ENCODE measurements around the gene MED4. TPM values are rescaled to one million over a fixed set of nuclear protein-coding genes. Genes with fewer than 3 reads are reported as not detected.
A peak's percentile ranks its signal among the peaks of the same experiment; 100 is the strongest.

The MED4 gene
- 100 to 1,000 TPM in 1 of 6 donors, 10 to 100 TPM in 5; 73.7 to 134 (median 78.6) TPM for polyA plus RNA-seq (ENCODE audit: low read depth in 6 of 6)

- Mint-ChIP-seq H3K9me3 (peaks cover 0 to 2% (median 0%) of the 10 kb centered on the region in 7 donors), H3K27me3 (peaks cover 7 to 8% (median 8%) of the 10 kb centered on the region in 3 donors), H3K4me1 (peaks cover 32 to 50% (median 43%) of the 10 kb centered on the region in 3 donors), H3K27ac (peak within 1 kb of the TSS; percentile 94 to 99 (median 97)), H3K4me3 (peak within 1 kb of the TSS; percentile 89 to 99 (median 96)), H3K36me3 (no peaks in the 10 kb centered on the region)
- ATAC-seq (ENCODE audit: low read depth in 2 of 2) (peak; percentile 91), DNase-seq (peak; percentile 98)
Observed at GRCh38 chr13:48094781-48095502, at the start of gene MED4. MED4 (minus strand) TSS chr13:48095104; CDS start chr13:48095078, 26 bp downstream.

GRCh38 chr13:48144413-48145035 is 49.6 kb upstream of the MED4 start:
- Mint-ChIP-seq H3K4me3 (peak overlapping the region in 1 of 8 donors; percentile 3), H3K27me3 (no peaks in the 10 kb centered on the region), H3K4me1 (peaks cover 18 to 38% (median 25%) of the 10 kb centered on the region in 3 donors), H3K36me3 (no peaks in the 10 kb centered on the region), H3K9me3 (peaks cover 0 to 3% (median 0%) of the 10 kb centered on the region in 7 donors), H3K27ac (peak overlapping the region in 3 of 6 donors; percentile 22 to 82 (median 33))
- ATAC-seq (ENCODE audit: low read depth in 2 of 2) (peak; percentile 88 to 93), DNase-seq (peak; percentile 20)

GRCh38 chr13:48142436-48142835 is 47.5 kb upstream of the MED4 start:
- Mint-ChIP-seq H3K9me3 (peaks cover 0 to 3% (median 0%) of the 10 kb centered on the region in 7 donors), H3K4me1 (peaks cover 14 to 37% (median 25%) of the 10 kb centered on the region in 3 donors), H3K36me3 (no peaks in the 10 kb centered on the region), H3K4me3 (peak overlapping the region in 1 of 8 donors; percentile 22), H3K27me3 (no peaks in the 10 kb centered on the region), H3K27ac (peak overlapping the region in 3 of 6 donors; percentile 41 to 73 (median 73))
- peak; percentile 11 for DNase-seq
- peak; percentile 55 to 59 for ATAC-seq (ENCODE audit: low read depth in 2 of 2)

GRCh38 chr13:48138270-48138669 is 43.4 kb upstream of the MED4 start:
- no peak overlapping the region for H3K27ac Mint-ChIP-seq
- no peaks in the 10 kb centered on the region for H3K9me3 Mint-ChIP-seq
- no peaks in the 10 kb centered on the region for H3K27me3 Mint-ChIP-seq
- H3K4me1 Mint-ChIP-seq: peaks cover 7 to 17% (median 12%) of the 10 kb centered on the region in 3 donors
- H3K4me3 Mint-ChIP-seq: no peak overlapping the region
- no peak for DNase-seq
- ATAC-seq (ENCODE audit: low read depth in 2 of 2): no peak
- H3K36me3 Mint-ChIP-seq: no peaks in the 10 kb centered on the region

- no peak overlapping the region for H3K4me3 Mint-ChIP-seq
- ATAC-seq (ENCODE audit: low read depth in 2 of 2) (no peak), DNase-seq (no peak)
- H3K9me3 Mint-ChIP-seq: no peaks in the 10 kb centered on the region
- no peaks in the 10 kb centered on the region for H3K27me3 Mint-ChIP-seq
- peaks cover 0 to 4% (median 2%) of the 10 kb centered on the region in 3 donors for H3K4me1 Mint-ChIP-seq
- H3K27ac Mint-ChIP-seq: no peak overlapping the region
- no peaks in the 10 kb centered on the region for H3K36me3 Mint-ChIP-seq
Observed at GRCh38 chr13:48132961-48133360, 38.1 kb upstream of the MED4 start.

GRCh38 chr13:48131533-48131932 is 36.6 kb upstream of the MED4 start:
- Mint-ChIP-seq H3K9me3 (no peaks in the 10 kb centered on the region), H3K27me3 (peaks cover 0 to 3% (median 0%) of the 10 kb centered on the region in 3 donors), H3K36me3 (no peaks in the 10 kb centered on the region), H3K4me1 (peaks cover 7 to 12% (median 9%) of the 10 kb centered on the region in 3 donors), H3K4me3 (no peak overlapping the region), H3K27ac (no peak overlapping the region)
- DNase-seq (no peak), ATAC-seq (ENCODE audit: low read depth in 2 of 2) (no peak)

- DNase-seq (peak; percentile 67), ATAC-seq (ENCODE audit: low read depth in 2 of 2) (peak; percentile 84 to 93)
- no peaks in the 10 kb centered on the region for H3K36me3 Mint-ChIP-seq
- peak overlapping the region in 2 of 6 donors; percentile 33 to 70 for H3K27ac Mint-ChIP-seq
- no peaks in the 10 kb centered on the region for H3K9me3 Mint-ChIP-seq
- peaks cover 7 to 12% (median 9%) of the 10 kb centered on the region in 3 donors for H3K4me1 Mint-ChIP-seq
- peaks cover 0 to 3% (median 0%) of the 10 kb centered on the region in 3 donors for H3K27me3 Mint-ChIP-seq
- H3K4me3 Mint-ChIP-seq: peak overlapping the region in 4 of 8 donors; percentile 3 to 52 (median 34)
Observed at GRCh38 chr13:48126944-48127830, 32.3 kb upstream of the MED4 start.

- H3K27ac Mint-ChIP-seq: no peak overlapping the region
- no peak for DNase-seq
Observed at GRCh38 chr13:48125794-48126228, 30.9 kb upstream of the MED4 start.

GRCh38 chr13:48123812-48124211 is 28.9 kb upstream of the MED4 start:
- no peaks in the 10 kb centered on the region for H3K9me3 Mint-ChIP-seq
- no peaks in the 10 kb centered on the region for H3K36me3 Mint-ChIP-seq
- peaks cover 3 to 10% (median 9%) of the 10 kb centered on the region in 3 donors for H3K27me3 Mint-ChIP-seq
- H3K4me1 Mint-ChIP-seq: peaks cover 7% of the 10 kb centered on the region in 3 donors
- no peak for DNase-seq
- H3K27ac Mint-ChIP-seq: no peak overlapping the region
- ATAC-seq (ENCODE audit: low read depth in 2 of 2): no peak
- no peak overlapping the region for H3K4me3 Mint-ChIP-seq

More at GRCh38 chr13:48125794-48126228, 30.9 kb upstream of the MED4 start:
- no peak overlapping the region for H3K4me3 Mint-ChIP-seq
- ATAC-seq (ENCODE audit: low read depth in 2 of 2): no peak
- no peaks in the 10 kb centered on the region for H3K9me3 Mint-ChIP-seq
- peaks cover 7% of the 10 kb centered on the region in 3 donors for H3K4me1 Mint-ChIP-seq
- H3K27me3 Mint-ChIP-seq: peaks cover 3 to 6% (median 3%) of the 10 kb centered on the region in 3 donors
- no peaks in the 10 kb centered on the region for H3K36me3 Mint-ChIP-seq

- no peak for ATAC-seq (ENCODE audit: low read depth in 2 of 2)
- DNase-seq: no peak
- Mint-ChIP-seq H3K4me3 (no peak overlapping the region), H3K4me1 (peaks cover 0 to under 1% (median under 1%) of the 10 kb centered on the region in 3 donors), H3K36me3 (no peaks in the 10 kb centered on the region), H3K9me3 (no peaks in the 10 kb centered on the region), H3K27ac (no peak overlapping the region), H3K27me3 (peaks cover 4 to 16% (median 10%) of the 10 kb centered on the region in 3 donors)
Observed at GRCh38 chr13:48121733-48122132, 26.8 kb upstream of the MED4 start.

GRCh38 chr13:48120241-48120640 is 25.3 kb upstream of the MED4 start:
- no peaks in the 10 kb centered on the region for H3K9me3 Mint-ChIP-seq
- ATAC-seq (ENCODE audit: low read depth in 2 of 2): no peak
- peaks cover 5 to 17% (median 10%) of the 10 kb centered on the region in 3 donors for H3K27me3 Mint-ChIP-seq
- no peak overlapping the region for H3K27ac Mint-ChIP-seq
- H3K36me3 Mint-ChIP-seq: no peaks in the 10 kb centered on the region
- H3K4me1 Mint-ChIP-seq: no peaks in the 10 kb centered on the region
- no peak for DNase-seq
- no peak overlapping the region for H3K4me3 Mint-ChIP-seq

- H3K27ac Mint-ChIP-seq: peak overlapping the region in 1 of 6 donors; percentile 52
- no peak overlapping the region for H3K4me3 Mint-ChIP-seq
- ATAC-seq (ENCODE audit: low read depth in 2 of 2) (no peak), DNase-seq (no peak)
- peaks cover 12 to 35% (median 15%) of the 10 kb centered on the region in 3 donors for H3K27me3 Mint-ChIP-seq
- H3K4me1 Mint-ChIP-seq: no peaks in the 10 kb centered on the region
- no peaks in the 10 kb centered on the region for H3K9me3 Mint-ChIP-seq
- no peaks in the 10 kb centered on the region for H3K36me3 Mint-ChIP-seq
Observed at GRCh38 chr13:48118030-48118429, 23.1 kb upstream of the MED4 start.

GRCh38 chr13:48116808-48117207 is 21.9 kb upstream of the MED4 start:
- no peaks in the 10 kb centered on the region for H3K36me3 Mint-ChIP-seq
- DNase-seq (no peak), ATAC-seq (ENCODE audit: low read depth in 2 of 2) (no peak)
- H3K4me3 Mint-ChIP-seq: no peak overlapping the region
- H3K9me3 Mint-ChIP-seq: no peaks in the 10 kb centered on the region
- no peaks in the 10 kb centered on the region for H3K4me1 Mint-ChIP-seq
- H3K27ac Mint-ChIP-seq: no peak overlapping the region
- H3K27me3 Mint-ChIP-seq: peaks cover 13 to 36% (median 15%) of the 10 kb centered on the region in 3 donors
